ENCODE measurements around the gene WNT1.

WNT1 gene

GRCh38 chr12:48978291-48978740 lies at the start of gene WNT1:
WNT1 (plus strand) TSS chr12:48978322; CDS start chr12:48978651, 329 bp downstream.
- DNase-seq (ENCODE audit: low read depth in 2 of 3, low spot score in 2 of 3) = no peak

GRCh38 chr12:48929551-48929950 lies 48.6 kb upstream of the WNT1 start:
- no peak for DNase-seq (ENCODE audit: low read depth in 2 of 3, low spot score in 2 of 3)

- DNase-seq (ENCODE audit: low read depth in 2 of 3, low spot score in 2 of 3) = no peak
These were observed 47.6 kb upstream of the WNT1 start for GRCh38 chr12:48930475-48930874.

- no peak for DNase-seq (ENCODE audit: low read depth in 2 of 3, low spot score in 2 of 3)
These were observed 45.2 kb upstream of the WNT1 start for GRCh38 chr12:48932878-48933277.

- DNase-seq (ENCODE audit: low read depth in 2 of 3, low spot score in 2 of 3) = no peak
These were observed 44.3 kb upstream of the WNT1 start for GRCh38 chr12:48933664-48934311.

GRCh38 chr12:48934312-48934706 lies 43.8 kb upstream of the WNT1 start:
- no peak for DNase-seq (ENCODE audit: low read depth in 2 of 3, low spot score in 2 of 3)

- DNase-seq (ENCODE audit: low read depth in 2 of 3, low spot score in 2 of 3) = peak in 2 of 3 experiments; percentile 75 to 85
These were observed 41.6 kb upstream of the WNT1 start for GRCh38 chr12:48936379-48936979.

GRCh38 chr12:48937170-48937569 lies 41.0 kb upstream of the WNT1 start:
- DNase-seq (ENCODE audit: low read depth in 2 of 3, low spot score in 2 of 3) = no peak

- DNase-seq (ENCODE audit: low read depth in 2 of 3, low spot score in 2 of 3) = no peak
These were observed 39.3 kb upstream of the WNT1 start for GRCh38 chr12:48938805-48939204.

- DNase-seq (ENCODE audit: low read depth in 2 of 3, low spot score in 2 of 3) = no peak
These were observed 37.9 kb upstream of the WNT1 start for GRCh38 chr12:48940181-48940580.

- no peak for DNase-seq (ENCODE audit: low read depth in 2 of 3, low spot score in 2 of 3)
These were observed 34.9 kb upstream of the WNT1 start for GRCh38 chr12:48943221-48943620.

- no peak for DNase-seq (ENCODE audit: low read depth in 2 of 3, low spot score in 2 of 3)
These were observed 31.9 kb upstream of the WNT1 start for GRCh38 chr12:48946205-48946604.

GRCh38 chr12:48946943-48947342 lies 31.2 kb upstream of the WNT1 start:
- no peak for DNase-seq (ENCODE audit: low read depth in 2 of 3, low spot score in 2 of 3)

GRCh38 chr12:48947727-48948126 lies 30.4 kb upstream of the WNT1 start:
- DNase-seq (ENCODE audit: low read depth in 2 of 3, low spot score in 2 of 3) = no peak

GRCh38 chr12:48952691-48953090 lies 25.4 kb upstream of the WNT1 start:
- no peak for DNase-seq (ENCODE audit: low read depth in 2 of 3, low spot score in 2 of 3)

GRCh38 chr12:48954061-48954460 lies 24.1 kb upstream of the WNT1 start:
- DNase-seq (ENCODE audit: low read depth in 2 of 3, low spot score in 2 of 3) = no peak

GRCh38 chr12:48954841-48955501 lies 23.2 kb upstream of the WNT1 start:
- DNase-seq (ENCODE audit: low read depth in 2 of 3, low spot score in 2 of 3) = no peak

GRCh38 chr12:48956279-48957140 lies 21.6 kb upstream of the WNT1 start:
- no peak for DNase-seq (ENCODE audit: low read depth in 2 of 3, low spot score in 2 of 3)

GRCh38 chr12:48957141-48958048 lies 20.7 kb upstream of the WNT1 start, which contains the start of gene ARF3:
ARF3 (minus strand) TSS chr12:48957487; CDS start chr12:48941095, 16,392 bp downstream.
- DNase-seq (ENCODE audit: low read depth in 2 of 3, low spot score in 2 of 3) = peak; percentile 75 to 88 (median 76)

GRCh38 chr12:48958049-48958388 lies 20.1 kb upstream of the WNT1 start:
- no peak for DNase-seq (ENCODE audit: low read depth in 2 of 3, low spot score in 2 of 3)
